ENCODE measurements around the gene USP11. TPM values are rescaled to one million over a fixed set of nuclear protein-coding genes. Genes with fewer than 3 reads are reported as not detected.

Gene USP11
- total RNA-seq, 1 experiment from 2014 or later: 122 TPM

- no peaks in the 10 kb centered on the region for H3K36me3 ChIP-seq (ENCODE audit: insufficient read depth, low read length, poor library complexity, severe bottlenecking)
- H3K4me3 ChIP-seq (ENCODE audit: low read depth, low read length, poor library complexity, severe bottlenecking): no peak overlapping the region
- DNase-seq (ENCODE audit: low spot score): no peak
- H3K27me3 ChIP-seq (replicated peaks; ENCODE audit: insufficient read depth, low read depth, low read length, poor library complexity): no peaks in the 10 kb centered on the region
- POLR2A ChIA-PET (ENCODE audit: low non-redundant PET): interaction anchor here (0.6 kb wide), 1 partner anchor 41 kb away, joined by 4 read pairs; no protein-coding TSS in a partner anchor
- H3K4me1 ChIP-seq (ENCODE audit: insufficient read depth, low read length, poor library complexity, severe bottlenecking): no peaks in the 10 kb centered on the region
- intact Hi-C loops (cut with micrococcal nuclease; ENCODE audit: unreplicated experiment): no loop called here
- no TSS peak for BruUV-seq (replicated peaks)
- H3K9me3 ChIP-seq (ENCODE audit: low read depth, low read length, poor library complexity, severe bottlenecking): no peaks in the 10 kb centered on the region
- CTCF ChIA-PET: interaction anchor here (0.6 kb wide), 1 partner anchor 252 kb away, joined by 3 read pairs; no protein-coding TSS in a partner anchor
- H3K27ac ChIP-seq (ENCODE audit: low read depth, low read length, poor library complexity, severe bottlenecking): no peak overlapping the region
- TF ChIP-seq CTCF (conservative IDR thresholded peaks at IDR 0.05; ENCODE audit: low read depth, low read length): no peak
- no peak for TF ChIP-seq EZH2 (IDR thresholded peaks at IDR 0.05; ENCODE audit: borderline replicate concordance, low read depth, low read length, poor library complexity, severe bottlenecking)
Measured at GRCh38 chrX:47264483-47265173, 31.8 kb downstream of the USP11 start.

DNA sequence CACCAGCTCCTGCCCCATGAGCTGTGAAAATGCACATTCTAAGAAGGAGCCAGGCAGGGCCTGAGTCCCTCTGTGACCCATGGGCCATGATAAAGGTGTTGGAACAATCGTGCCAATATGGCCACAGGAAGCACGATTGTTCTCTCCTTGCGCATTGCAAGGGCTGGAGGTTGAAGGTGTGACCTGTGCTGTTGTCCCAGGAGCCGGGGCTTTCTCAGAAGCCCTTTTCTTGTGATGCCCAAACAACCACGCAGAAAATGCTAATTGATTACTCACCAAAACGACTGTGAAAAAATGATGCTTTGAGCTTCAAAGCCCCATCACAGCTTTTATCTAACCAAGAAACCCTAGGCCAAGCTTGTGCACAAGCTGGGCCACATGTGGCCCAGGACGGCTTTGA, 33.8 kb downstream of the USP11 start:
- Histone ChIP-seq H3K9me3 (ENCODE audit: low read depth, low read length, poor library complexity, severe bottlenecking) (no peaks in the 10 kb centered on the region), H3K4me1 (ENCODE audit: insufficient read depth, low read length, poor library complexity, severe bottlenecking) (no peaks in the 10 kb centered on the region), H3K27me3 (replicated peaks; ENCODE audit: insufficient read depth, low read depth, low read length, poor library complexity) (no peaks in the 10 kb centered on the region), H3K27ac (ENCODE audit: low read depth, low read length, poor library complexity, severe bottlenecking) (no peak overlapping the region), H3K4me3 (ENCODE audit: low read depth, low read length, poor library complexity, severe bottlenecking) (no peak overlapping the region), H3K36me3 (ENCODE audit: insufficient read depth, low read length, poor library complexity, severe bottlenecking) (no peaks in the 10 kb centered on the region)
- TF ChIP-seq EZH2 (IDR thresholded peaks at IDR 0.05; ENCODE audit: borderline replicate concordance, low read depth, low read length, poor library complexity, severe bottlenecking): no peak
- TF ChIP-seq CTCF (conservative IDR thresholded peaks at IDR 0.05; ENCODE audit: low read depth, low read length): no peak
- CTCF ChIA-PET: no interaction called here
- POLR2A ChIA-PET (ENCODE audit: low non-redundant PET): no interaction called here
- intact Hi-C loops (cut with micrococcal nuclease; ENCODE audit: unreplicated experiment): no loop called here
- no TSS peak for BruUV-seq (replicated peaks)
- DNase-seq (ENCODE audit: low spot score): no peak

- Histone ChIP-seq H3K4me1 (ENCODE audit: insufficient read depth, low read length, poor library complexity, severe bottlenecking) (no peaks in the 10 kb centered on the region), H3K27ac (ENCODE audit: low read depth, low read length, poor library complexity, severe bottlenecking) (no peak overlapping the region), H3K4me3 (ENCODE audit: low read depth, low read length, poor library complexity, severe bottlenecking) (no peak overlapping the region), H3K27me3 (replicated peaks; ENCODE audit: insufficient read depth, low read depth, low read length, poor library complexity) (no peaks in the 10 kb centered on the region), H3K9me3 (ENCODE audit: low read depth, low read length, poor library complexity, severe bottlenecking) (no peaks in the 10 kb centered on the region), H3K36me3 (ENCODE audit: insufficient read depth, low read length, poor library complexity, severe bottlenecking) (no peaks in the 10 kb centered on the region)
- TF ChIP-seq EZH2 (IDR thresholded peaks at IDR 0.05; ENCODE audit: borderline replicate concordance, low read depth, low read length, poor library complexity, severe bottlenecking) (no peak), CTCF (conservative IDR thresholded peaks at IDR 0.05; ENCODE audit: low read depth, low read length) (no peak)
- no TSS peak for BruUV-seq (replicated peaks)
- ChIA-PET POLR2A (ENCODE audit: low non-redundant PET) (no interaction called here), CTCF (no interaction called here)
- DNase-seq (ENCODE audit: low spot score): no peak
- intact Hi-C loops (cut with micrococcal nuclease; ENCODE audit: unreplicated experiment): no loop called here
Measured at GRCh38 chrX:47272013-47272408, 39.2 kb downstream of the USP11 start.

Measured in A673 (cell line).